ENCODE measurements around the gene CTNNBIP1.

Gene CTNNBIP1

DNA sequence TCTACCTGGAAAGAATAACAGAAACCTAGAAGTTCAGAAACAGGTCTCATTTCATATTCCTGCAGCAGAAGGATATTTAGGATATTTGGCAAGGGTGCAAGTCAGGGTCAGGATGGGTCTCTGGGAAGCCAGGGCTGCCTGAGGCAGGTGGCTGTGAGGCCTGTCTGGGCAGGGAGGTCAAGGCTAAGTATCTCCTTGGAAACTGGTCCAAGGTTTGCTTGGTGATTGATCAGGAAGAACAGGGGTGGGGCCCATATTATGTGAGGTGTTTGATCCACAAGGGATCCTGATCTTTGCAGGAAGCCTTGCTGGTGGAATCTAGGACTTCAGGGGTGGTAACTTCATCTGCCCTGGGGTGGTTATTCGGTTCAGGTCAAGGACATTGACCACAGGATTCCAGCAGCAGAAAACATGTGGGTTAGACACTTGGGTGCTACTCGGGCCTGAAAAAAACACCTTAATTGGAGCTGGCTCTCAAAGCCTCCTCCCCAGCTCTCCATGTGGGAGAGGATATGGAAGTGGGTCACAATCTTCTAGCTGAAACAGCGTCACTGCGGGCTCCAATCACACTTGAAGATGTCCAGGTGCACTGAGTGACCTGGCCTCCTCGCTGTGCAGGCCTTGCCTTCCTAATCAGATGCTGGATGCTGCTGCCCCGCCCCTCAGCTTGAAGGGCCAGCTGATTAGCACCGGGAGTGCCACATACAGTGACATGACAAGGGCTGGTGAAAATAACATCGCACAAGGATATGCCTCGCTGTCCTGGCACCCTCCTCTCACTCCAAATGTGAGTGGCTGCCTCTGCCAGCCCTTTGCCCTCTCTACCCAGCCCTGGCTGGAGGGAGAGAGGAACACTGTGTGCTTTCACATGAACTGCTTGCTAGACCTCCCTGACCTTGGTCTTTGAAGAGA, 8.7 kb downstream of the CTNNBIP1 start:
- TF ChIP-seq, protein P1, sequence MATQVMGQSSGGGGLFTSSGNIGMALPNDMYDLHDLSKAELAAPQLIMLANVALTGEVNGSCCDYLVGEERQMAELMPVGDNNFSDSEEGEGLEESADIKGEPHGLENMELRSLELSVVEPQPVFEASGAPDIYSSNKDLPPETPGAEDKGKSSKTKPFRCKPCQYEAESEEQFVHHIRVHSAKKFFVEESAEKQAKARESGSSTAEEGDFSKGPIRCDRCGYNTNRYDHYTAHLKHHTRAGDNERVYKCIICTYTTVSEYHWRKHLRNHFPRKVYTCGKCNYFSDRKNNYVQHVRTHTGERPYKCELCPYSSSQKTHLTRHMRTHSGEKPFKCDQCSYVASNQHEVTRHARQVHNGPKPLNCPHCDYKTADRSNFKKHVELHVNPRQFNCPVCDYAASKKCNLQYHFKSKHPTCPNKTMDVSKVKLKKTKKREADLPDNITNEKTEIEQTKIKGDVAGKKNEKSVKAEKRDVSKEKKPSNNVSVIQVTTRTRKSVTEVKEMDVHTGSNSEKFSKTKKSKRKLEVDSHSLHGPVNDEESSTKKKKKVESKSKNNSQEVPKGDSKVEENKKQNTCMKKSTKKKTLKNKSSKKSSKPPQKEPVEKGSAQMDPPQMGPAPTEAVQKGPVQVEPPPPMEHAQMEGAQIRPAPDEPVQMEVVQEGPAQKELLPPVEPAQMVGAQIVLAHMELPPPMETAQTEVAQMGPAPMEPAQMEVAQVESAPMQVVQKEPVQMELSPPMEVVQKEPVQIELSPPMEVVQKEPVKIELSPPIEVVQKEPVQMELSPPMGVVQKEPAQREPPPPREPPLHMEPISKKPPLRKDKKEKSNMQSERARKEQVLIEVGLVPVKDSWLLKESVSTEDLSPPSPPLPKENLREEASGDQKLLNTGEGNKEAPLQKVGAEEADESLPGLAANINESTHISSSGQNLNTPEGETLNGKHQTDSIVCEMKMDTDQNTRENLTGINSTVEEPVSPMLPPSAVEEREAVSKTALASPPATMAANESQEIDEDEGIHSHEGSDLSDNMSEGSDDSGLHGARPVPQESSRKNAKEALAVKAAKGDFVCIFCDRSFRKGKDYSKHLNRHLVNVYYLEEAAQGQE (IDR thresholded peaks at IDR 0.05; ENCODE audit: low read depth), result no peak
- TF ChIP-seq TCF12 (IDR thresholded peaks at IDR 0.05; ENCODE audit: low read depth) (no peak), EGR1 (IDR thresholded peaks at IDR 0.05) (no peak), ZBTB7A (IDR thresholded peaks at IDR 0.05; ENCODE audit: low read depth) (no peak), CEBPB (IDR thresholded peaks at IDR 0.05) (no peak), FOXM1 (IDR thresholded peaks at IDR 0.05; ENCODE audit: borderline replicate concordance, low read depth) (no peak), EP300 (IDR thresholded peaks at IDR 0.05; ENCODE audit: borderline replicate concordance) (no peak), RAD21 (IDR thresholded peaks at IDR 0.05; ENCODE audit: low read depth) (no peak), TEAD4 (IDR thresholded peaks at IDR 0.05) (no peak), NFIC (IDR thresholded peaks at IDR 0.05) (no peak), YY1 (IDR thresholded peaks at IDR 0.05; ENCODE audit: low read depth) (no peak)
- TF ChIP-seq, protein P2, sequence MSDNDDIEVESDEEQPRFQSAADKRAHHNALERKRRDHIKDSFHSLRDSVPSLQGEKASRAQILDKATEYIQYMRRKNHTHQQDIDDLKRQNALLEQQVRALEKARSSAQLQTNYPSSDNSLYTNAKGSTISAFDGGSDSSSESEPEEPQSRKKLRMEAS (IDR thresholded peaks at IDR 0.05), result no peak
- TF ChIP-seq, protein P3, sequence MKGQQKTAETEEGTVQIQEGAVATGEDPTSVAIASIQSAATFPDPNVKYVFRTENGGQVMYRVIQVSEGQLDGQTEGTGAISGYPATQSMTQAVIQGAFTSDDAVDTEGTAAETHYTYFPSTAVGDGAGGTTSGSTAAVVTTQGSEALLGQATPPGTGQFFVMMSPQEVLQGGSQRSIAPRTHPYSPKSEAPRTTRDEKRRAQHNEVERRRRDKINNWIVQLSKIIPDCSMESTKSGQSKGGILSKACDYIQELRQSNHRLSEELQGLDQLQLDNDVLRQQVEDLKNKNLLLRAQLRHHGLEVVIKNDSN (IDR thresholded peaks at IDR 0.05), result no peak

DNA sequence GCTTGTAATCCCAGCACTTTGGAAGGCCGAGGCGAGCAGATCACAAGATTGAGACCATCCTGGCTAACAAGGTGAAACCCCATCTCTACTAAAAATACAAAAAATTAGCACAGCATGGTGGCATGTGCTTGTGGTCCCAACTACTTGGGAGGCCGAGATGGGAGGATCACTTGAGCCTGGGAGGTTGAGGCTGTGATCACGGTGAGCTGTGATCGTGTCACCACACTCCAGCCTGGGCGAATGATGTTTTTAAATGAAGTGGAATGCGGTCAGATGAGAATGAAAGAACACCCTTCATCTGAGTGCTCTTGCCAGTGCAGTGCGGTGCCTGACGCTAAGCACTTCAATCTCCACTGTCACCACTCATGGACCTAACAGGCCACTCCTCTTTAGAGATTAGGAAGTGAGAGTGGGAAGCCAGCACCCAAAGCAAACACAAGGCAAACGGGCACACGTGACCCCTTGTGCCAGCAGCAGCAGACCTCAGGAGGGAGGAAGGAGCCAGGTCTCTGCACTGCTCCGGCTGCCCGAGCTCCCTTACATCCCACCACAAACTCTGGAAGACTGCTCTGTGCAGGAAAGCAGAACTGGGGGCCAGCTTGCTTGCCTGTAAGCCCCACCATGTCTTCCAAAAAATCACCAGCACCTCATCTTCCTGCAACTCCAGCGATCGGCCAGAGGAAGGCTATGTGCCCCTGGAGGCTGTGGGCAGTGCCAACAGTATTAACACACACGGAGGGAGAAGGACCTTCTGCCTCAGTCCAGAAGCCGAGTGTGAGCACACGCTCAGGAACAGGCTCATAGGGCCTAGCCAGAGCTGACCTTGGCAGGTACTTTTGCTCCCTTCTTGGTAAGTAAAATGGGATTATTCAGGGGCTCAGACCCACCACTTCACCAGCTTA, 9.7 kb downstream of the CTNNBIP1 start:
- TF ChIP-seq, protein P3 (IDR thresholded peaks at IDR 0.05), result no peak
- TF ChIP-seq NFIC (IDR thresholded peaks at IDR 0.05) (no peak), YY1 (IDR thresholded peaks at IDR 0.05; ENCODE audit: low read depth) (no peak), FOXM1 (IDR thresholded peaks at IDR 0.05; ENCODE audit: borderline replicate concordance, low read depth) (no peak), EGR1 (IDR thresholded peaks at IDR 0.05) (no peak), RAD21 (IDR thresholded peaks at IDR 0.05; ENCODE audit: low read depth) (no peak), TEAD4 (IDR thresholded peaks at IDR 0.05) (no peak), CREB1 (IDR thresholded peaks at IDR 0.05; ENCODE audit: low read depth) (no peak), TAF1 (IDR thresholded peaks at IDR 0.05; ENCODE audit: low read depth) (no peak), EP300 (IDR thresholded peaks at IDR 0.05; ENCODE audit: borderline replicate concordance) (no peak), TCF12 (IDR thresholded peaks at IDR 0.05; ENCODE audit: low read depth) (no peak)
- TF ChIP-seq, protein P1 (IDR thresholded peaks at IDR 0.05; ENCODE audit: low read depth), result no peak

DNA sequence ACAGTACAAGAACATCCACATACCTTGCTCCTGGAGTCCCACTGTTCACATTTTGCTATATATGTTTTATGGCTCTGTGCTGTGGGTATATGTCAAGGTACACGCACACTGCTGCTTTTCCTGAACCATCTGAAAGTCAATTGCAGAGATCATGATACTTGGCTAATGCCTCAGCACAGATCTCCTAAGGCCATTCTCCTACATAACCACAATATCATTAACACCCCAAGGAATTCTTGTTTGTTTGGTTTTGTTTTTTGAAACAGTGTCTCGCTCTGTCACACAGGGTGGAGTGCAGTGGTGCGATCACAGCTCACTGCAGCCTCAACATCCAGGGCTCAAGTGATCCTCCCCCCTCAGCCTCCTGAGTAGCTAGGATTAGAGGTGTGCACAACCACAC, 16.0 kb downstream of the CTNNBIP1 start:
- TF ChIP-seq, protein P1 (IDR thresholded peaks at IDR 0.05; ENCODE audit: low read depth), result no peak
- no peak for TF ChIP-seq CREB1 (IDR thresholded peaks at IDR 0.05; ENCODE audit: low read depth)
- no peak for TF ChIP-seq TEAD4 (IDR thresholded peaks at IDR 0.05)
- no peak for TF ChIP-seq EP300 (IDR thresholded peaks at IDR 0.05; ENCODE audit: borderline replicate concordance)
- no peak for TF ChIP-seq CEBPB (IDR thresholded peaks at IDR 0.05)
- TF ChIP-seq ZBTB7A (IDR thresholded peaks at IDR 0.05; ENCODE audit: low read depth), result no peak
- TF ChIP-seq EGR1 (IDR thresholded peaks at IDR 0.05), result no peak
- TF ChIP-seq NFIC (IDR thresholded peaks at IDR 0.05), result no peak
- TF ChIP-seq, protein P3 (IDR thresholded peaks at IDR 0.05), result no peak
- TF ChIP-seq RAD21 (IDR thresholded peaks at IDR 0.05; ENCODE audit: low read depth), result no peak
- no peak for TF ChIP-seq TCF12 (IDR thresholded peaks at IDR 0.05; ENCODE audit: low read depth)
- no peak for TF ChIP-seq FOXM1 (IDR thresholded peaks at IDR 0.05; ENCODE audit: borderline replicate concordance, low read depth)
- TF ChIP-seq TAF1 (IDR thresholded peaks at IDR 0.05; ENCODE audit: low read depth), result no peak
- TF ChIP-seq, protein P2 (IDR thresholded peaks at IDR 0.05), result no peak
- TF ChIP-seq YY1 (IDR thresholded peaks at IDR 0.05; ENCODE audit: low read depth), result no peak
